ENCODE results near the gene NSUN4. TPM values are rescaled to one million over a fixed set of nuclear protein-coding genes. Genes with fewer than 3 reads are reported as not detected.

Gene NSUN4
- total RNA-seq, 1 experiment from 2014 or later: 20.4 TPM

DNA sequence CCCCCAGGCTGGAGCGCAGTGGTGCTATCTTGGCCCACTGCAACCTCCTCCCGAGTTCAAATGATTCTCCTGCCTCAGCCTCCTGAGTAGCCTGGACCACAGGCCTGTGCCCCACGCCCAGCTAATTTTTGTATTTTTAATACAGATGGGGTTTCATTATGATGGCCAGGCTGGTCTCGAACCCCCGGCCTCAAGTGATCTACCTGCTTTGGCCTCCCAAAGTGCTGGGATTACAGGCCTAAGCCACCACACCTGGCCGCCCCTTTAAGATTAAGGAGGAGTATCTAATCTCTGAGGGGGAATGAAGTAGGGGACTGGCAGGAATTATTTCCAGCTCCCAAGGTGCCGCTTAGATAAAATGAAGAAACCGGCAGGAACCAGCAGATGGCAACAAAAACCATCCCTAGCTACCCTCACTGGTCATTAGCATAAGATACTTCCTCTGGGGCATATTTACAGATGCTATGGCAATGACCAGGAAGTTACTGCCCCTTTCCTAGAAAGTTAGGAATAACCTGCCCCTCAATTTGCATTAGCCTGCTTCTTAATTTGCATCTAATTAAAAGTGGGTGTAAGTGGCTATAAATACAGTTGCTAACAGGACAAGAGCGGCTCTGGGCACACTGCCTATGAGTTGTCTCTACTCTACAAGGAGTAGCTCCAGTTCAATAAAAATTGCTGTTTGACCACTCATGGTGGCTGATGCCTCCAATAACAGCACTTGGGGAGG, 7.1 kb upstream of the NSUN4 start:
- peak; percentile 66 for DNase-seq
- H4K91ac ChIP-seq (ENCODE audit: insufficient read length, low read depth, low read length): no peak overlapping the region
- no peak overlapping the region for H2AK5ac ChIP-seq (ENCODE audit: insufficient read length, low read length)
- no peak overlapping the region for H2AFZ ChIP-seq (ENCODE audit: low read length)
- no peaks in the 10 kb centered on the region for H3K79me2 ChIP-seq (ENCODE audit: insufficient read depth, low read length)
- Mint-ChIP-seq H3K27ac (peak overlapping the region in 1 of 3 experiments; percentile 22; a peak in 1 of 7 replicates), H3K4me3 (no peak overlapping the region; a peak in 1 of 5 replicates), H3K9me3 (no peaks in the 10 kb centered on the region), H3K27me3 (ENCODE audit: low read depth) (no peaks in the 10 kb centered on the region), H3K36me3 (ENCODE audit: insufficient read depth in 1 of 3, low read depth in 3 of 3) (no peaks in the 10 kb centered on the region; a peak in 1 of 7 replicates), H3K4me1 (peaks cover 33 to 34% of the 10 kb centered on the region in 2 experiments)
- no peaks in the 10 kb centered on the region for H4K20me1 ChIP-seq (ENCODE audit: control insufficient read depth, insufficient read depth, insufficient read length)
- H3K56ac ChIP-seq (ENCODE audit: insufficient read length, low read depth, low read length): no peak overlapping the region
- H3T11ph ChIP-seq (ENCODE audit: low read length): no peak overlapping the region
- no peaks in the 10 kb centered on the region for H3K4me1 ChIP-seq (ENCODE audit: insufficient read depth, low read length)
- H3K4ac ChIP-seq (ENCODE audit: low read depth, low read length): no peak overlapping the region
- no peak overlapping the region for H3K4me2 ChIP-seq (ENCODE audit: insufficient read depth, insufficient read length, low read length)
- H3K27me3 ChIP-seq (ENCODE audit: insufficient read depth, low read length): no peaks in the 10 kb centered on the region
- H3K23me2 ChIP-seq (ENCODE audit: insufficient read length, low read depth, low read length, poor library complexity, severe bottlenecking): no peaks in the 10 kb centered on the region
- TF ChIP-seq, protein P1, sequence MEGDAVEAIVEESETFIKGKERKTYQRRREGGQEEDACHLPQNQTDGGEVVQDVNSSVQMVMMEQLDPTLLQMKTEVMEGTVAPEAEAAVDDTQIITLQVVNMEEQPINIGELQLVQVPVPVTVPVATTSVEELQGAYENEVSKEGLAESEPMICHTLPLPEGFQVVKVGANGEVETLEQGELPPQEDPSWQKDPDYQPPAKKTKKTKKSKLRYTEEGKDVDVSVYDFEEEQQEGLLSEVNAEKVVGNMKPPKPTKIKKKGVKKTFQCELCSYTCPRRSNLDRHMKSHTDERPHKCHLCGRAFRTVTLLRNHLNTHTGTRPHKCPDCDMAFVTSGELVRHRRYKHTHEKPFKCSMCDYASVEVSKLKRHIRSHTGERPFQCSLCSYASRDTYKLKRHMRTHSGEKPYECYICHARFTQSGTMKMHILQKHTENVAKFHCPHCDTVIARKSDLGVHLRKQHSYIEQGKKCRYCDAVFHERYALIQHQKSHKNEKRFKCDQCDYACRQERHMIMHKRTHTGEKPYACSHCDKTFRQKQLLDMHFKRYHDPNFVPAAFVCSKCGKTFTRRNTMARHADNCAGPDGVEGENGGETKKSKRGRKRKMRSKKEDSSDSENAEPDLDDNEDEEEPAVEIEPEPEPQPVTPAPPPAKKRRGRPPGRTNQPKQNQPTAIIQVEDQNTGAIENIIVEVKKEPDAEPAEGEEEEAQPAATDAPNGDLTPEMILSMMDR (conservative IDR thresholded peaks at IDR 0.05): peak; percentile 65
- H3K23ac ChIP-seq (ENCODE audit: insufficient read length, low read depth, low read length): no peak overlapping the region
- H3K79me1 ChIP-seq (ENCODE audit: insufficient read depth, low read depth, low read length, poor library complexity, severe bottlenecking): no peaks in the 10 kb centered on the region
- H2BK120ac ChIP-seq (ENCODE audit: low read depth, low read length, poor library complexity, severe bottlenecking): no peak overlapping the region
- no peak overlapping the region for H3K27ac ChIP-seq (ENCODE audit: insufficient read length, low read depth, low read length)
- H3K14ac ChIP-seq (ENCODE audit: insufficient read depth, low read length): no peak overlapping the region
- H2BK12ac ChIP-seq (ENCODE audit: insufficient read length, low read depth, low read length): no peak overlapping the region
- no peak overlapping the region for H2BK20ac ChIP-seq (ENCODE audit: low read depth, low read length, poor library complexity, severe bottlenecking)
- no peak overlapping the region for H2BK15ac ChIP-seq (ENCODE audit: low read depth, low read length)
- no CpG with 5 or more reads among the region's 9 CpGs for WGBS (ENCODE audit: extremely low coverage, insufficient read length, low lambda C conversion rate)
- no peaks in the 10 kb centered on the region for H3K9me3 ChIP-seq (ENCODE audit: control insufficient read depth, low read depth, low read length)
- no peak overlapping the region for H2BK5ac ChIP-seq (ENCODE audit: insufficient read length, low read length)
- H4K5ac ChIP-seq (ENCODE audit: insufficient read length, low read depth, low read length): no peak overlapping the region
- no peak overlapping the region for H3K18ac ChIP-seq (ENCODE audit: insufficient read length, low read depth, low read length)
- no peak overlapping the region for H4K8ac ChIP-seq (replicated peaks; ENCODE audit: insufficient read length, low read depth, low read length)
- no peak overlapping the region for H3K9ac ChIP-seq (ENCODE audit: extremely low read depth, insufficient read length, low read length)
